Activated T-cell treated with anti-CD3 and anti-CD28 coated beads for 24 hours (primary cell): ENCODE results near the gene KRTAP10-10.
"Not testable (repeated sequence)": the region's sequence is repeated elsewhere in the genome, so short reads cannot be mapped to it uniquely, and the experiment has no call there.

Source experiments
- DNase-seq: peaks from one replicate; pipeline ENCODE4 v3.0.0-alpha.2; 2020; ENCODE audit warnings: low read depth

KRTAP10-10 gene

DNA sequence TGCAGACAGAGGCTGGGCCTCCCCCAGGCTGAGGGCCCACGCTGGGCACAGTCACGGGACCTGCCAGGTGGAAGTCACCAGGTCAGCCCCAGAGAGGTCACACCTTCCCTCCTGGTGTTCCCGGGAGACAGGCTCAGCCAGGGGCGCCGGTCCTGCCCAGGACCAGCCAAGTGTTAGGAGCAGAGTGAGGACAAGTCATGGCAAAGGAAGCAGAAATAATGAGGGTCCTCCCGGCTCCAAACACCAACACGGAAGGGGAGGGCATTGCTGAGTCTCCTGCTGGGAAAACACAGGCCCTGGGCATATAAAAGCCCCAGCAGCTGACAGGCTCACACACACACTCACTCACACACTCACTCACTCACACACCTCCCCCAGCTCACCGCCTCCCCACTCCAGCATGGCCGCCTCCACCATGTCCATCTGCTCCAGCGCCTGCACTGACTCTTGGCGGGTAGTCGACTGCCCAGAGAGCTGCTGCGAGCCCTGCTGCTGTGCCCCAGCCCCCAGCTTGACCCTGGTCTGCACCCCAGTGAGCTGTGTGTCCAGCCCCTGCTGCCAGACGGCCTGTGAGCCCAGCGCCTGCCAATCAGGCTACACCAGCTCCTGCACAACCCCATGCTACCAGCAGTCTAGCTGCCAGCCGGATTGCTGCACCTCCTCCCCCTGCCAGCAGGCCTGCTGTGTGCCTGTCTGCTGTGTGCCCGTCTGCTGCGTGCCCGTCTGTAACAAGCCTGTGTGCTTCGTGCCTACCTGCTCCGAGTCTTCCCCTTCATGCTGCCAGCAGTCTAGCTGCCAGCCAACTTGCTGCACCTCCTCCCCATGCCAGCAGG, at the start of gene KRTAP10-10:
TSS of gene KRTAP10-10 (plus strand) at position 339 of the 833 bp plus-strand sequence. CDS start at position 401, 62 bp downstream.
- DNase-seq, result no peak

- no peak for DNase-seq
Observed at GRCh38 chr21:44589094-44589493, 48.1 kb upstream of the KRTAP10-10 start.

DNA sequence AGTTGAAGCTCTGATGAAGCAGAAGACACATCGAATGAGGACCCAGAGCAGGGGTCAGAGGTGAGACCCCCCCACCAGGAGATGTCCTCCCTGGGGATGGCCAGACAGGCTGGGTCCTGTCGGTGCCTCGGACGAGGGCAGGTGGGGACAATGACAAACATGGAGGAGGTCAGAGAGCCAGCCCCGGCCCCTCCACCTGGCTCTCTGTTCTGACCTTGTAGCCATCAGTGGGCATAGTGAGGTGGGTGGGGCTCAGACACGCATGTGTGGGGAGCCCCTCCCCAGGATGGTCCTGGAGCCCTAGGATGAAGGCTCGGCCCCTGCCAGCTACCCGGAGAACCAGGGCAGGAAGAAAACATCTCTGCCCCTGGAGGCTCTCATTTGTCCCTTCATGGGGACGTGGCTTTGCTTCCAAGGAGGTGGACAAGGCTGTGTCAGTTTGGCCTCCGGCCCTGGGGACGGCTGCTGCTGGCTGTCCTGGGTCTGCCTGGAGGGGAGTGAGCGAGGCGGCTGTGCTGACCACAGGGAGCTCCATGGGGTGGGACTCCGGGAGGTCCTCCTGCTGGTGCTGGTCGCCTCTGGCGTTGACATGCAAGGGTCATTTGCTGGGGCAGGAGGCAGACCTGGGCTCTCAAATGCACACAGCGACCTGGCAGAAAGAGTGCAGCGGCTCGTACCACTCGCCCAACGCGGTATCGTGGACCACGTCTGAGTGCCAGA, 47.4 kb upstream of the KRTAP10-10 start:
- no peak for DNase-seq

GRCh38 chr21:44590311-44590721, 46.8 kb upstream of the KRTAP10-10 start:
- no peak for DNase-seq

- not testable (repeated sequence) for DNase-seq
Observed at GRCh38 chr21:44590897-44591800, 46.0 kb upstream of the KRTAP10-10 start.

DNA sequence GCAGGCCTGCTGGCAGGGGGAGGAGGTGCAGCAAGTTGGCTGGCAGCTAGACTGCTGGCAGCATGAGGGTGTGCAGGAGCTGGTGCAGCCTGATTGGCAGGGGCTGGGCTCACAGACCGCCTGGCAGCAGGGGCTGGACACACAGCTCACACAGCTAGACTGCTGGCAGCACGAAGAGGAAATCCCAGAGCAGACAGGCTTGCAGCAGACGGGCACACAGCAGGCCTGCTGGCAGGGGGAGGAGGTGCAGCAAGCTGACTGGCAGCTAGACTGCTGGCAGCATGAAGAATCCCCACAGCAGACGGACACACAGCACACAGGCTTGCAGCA, 45.4 kb upstream of the KRTAP10-10 start:
- DNase-seq, result not testable (repeated sequence)

DNA sequence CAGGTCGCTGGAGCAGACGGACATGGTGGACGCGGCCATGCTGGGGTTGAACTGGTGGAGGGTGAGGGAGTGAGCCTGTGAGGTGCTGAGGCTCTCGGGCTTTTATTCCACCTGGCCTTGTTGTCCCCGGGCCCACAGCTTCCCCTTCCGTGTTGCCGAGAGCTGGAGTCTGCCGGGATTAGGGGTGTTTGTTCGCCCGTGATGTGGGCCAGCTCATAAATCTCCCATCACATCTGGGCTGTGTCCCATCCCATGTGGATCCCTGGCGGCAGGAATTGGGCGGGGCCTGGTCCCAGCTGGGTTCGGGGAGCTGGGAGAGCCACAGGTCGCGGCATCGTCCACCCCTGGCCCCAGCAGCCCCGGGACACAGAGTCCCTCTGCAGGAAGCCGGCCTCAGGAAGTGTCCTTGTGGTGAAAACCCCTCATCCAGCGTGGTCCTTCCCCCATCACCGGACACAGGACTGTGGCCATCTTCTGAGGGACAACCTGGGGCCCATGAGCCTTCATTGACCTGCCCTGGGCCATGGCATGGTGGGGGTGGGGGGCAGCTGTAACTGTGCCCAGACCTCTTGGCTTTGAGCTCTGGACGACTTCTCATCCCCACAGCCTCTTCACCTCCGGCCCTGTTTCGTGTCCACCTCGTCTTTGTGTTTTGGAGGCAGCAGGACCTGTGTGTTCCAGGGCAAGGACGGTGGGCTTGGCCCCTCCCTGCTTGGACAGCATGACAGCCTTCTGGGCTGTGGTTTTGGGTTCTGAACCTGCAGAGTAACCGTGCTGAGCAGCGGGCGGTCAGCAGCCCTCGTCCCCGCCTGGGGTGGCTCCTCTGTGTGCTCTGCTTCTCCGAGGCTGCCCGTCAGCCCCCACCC, 44.5 kb upstream of the KRTAP10-10 start, which contains the start of gene KRTAP10-6:
TSS of gene KRTAP10-6 (minus strand) at position 60 of the 866 bp plus-strand sequence. CDS start at position 39, 21 bp downstream.
- DNase-seq, result no peak

DNA sequence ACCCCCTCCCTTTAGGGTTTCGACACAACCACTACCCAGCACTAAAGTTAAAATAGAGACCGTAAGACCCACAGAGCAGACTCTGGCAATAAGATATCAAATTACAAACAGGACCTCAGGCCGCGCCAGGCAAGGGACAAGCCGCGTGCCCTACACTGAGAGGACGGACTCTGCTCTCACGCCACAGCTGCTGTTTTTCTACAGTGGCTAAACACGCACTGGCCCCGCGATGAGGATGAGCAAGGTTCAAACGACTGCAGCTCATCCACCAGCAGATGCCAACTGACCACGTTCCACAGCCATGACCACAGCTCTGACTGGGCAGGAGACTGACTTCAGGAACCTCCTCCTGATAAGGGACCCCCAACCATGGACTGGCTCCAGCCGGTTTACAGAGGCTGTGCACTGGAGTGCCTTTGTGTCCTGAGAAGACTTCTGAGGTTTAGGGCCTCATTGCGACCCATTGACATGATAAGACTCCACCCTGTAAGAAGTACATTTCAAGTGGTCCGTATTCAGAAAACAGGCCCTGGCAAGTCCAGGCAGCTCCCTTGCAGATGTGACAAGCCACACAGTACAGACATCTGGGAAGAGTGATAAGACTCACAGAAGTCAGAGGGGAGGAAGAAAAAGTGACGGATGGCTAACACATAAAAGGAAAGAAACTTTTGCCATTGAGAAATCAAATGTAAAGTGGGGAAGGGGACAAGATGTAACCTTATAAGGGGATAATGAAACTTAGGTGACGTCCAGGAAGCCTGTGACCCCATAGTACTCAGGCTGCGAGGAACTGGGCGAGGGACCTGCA, 43.4 kb upstream of the KRTAP10-10 start:
- no peak for DNase-seq

GRCh38 chr21:44594406-44594916, 42.7 kb upstream of the KRTAP10-10 start:
- no peak for DNase-seq

- no peak for DNase-seq
Observed at GRCh38 chr21:44595524-44595923, 41.6 kb upstream of the KRTAP10-10 start.

DNA sequence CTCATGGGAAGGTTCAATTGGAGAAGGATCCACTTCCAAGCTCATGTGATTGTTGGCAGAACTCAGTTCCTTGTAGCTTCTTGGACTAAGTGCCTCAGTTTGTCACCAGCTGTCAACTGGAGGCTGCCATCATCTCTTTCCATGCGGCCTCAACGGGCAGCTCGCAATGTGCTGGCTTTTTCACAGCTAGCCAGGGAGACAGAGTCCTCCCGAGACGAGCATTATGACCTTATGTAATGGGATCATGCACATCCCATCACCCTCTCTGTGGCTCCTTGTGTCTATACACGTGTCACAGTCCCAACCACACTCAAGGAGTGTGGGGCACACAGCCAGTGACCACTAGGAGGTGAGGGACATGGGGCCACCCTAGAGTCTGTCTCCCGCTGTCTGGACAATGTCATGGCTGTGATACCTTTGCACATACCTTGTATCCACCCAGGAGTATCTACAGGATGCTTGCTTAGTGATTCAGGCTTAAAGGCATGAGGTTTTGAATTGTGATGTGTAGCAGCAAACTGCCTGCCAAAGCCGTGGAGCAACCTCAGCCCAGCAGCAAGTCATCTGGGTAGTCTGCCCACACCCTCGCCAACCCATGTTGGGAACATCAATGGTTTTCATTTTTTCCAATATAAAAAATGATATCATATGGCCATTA, 41.0 kb upstream of the KRTAP10-10 start:
- no peak for DNase-seq

DNA sequence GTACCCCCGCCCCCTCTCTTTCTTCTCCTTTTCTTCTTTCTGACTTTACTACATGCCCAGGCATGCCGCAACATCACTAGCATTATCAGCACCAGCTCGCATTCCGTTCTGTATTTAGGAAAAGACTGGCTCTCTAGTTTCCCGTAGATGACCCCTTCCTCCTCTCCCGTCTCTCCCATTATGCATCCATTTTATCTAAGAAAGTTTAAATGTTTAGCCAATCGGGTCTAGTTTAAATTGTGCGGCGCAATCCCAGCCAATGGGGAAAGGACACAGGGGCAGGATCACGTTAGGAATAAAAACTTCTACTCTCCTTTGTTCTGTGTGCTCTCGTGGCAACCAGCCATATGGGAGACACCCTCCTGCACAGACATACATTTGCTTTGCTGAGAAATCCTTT, 39.1 kb upstream of the KRTAP10-10 start:
- no peak for DNase-seq

- DNase-seq, result no peak
Observed at GRCh38 chr21:44599264-44600029, 37.7 kb upstream of the KRTAP10-10 start.

GRCh38 chr21:44600118-44600978, 36.8 kb upstream of the KRTAP10-10 start, which contains the start of gene KRTAP10-7:
TSS of gene KRTAP10-7 (plus strand) at chr21:44600597. CDS start at chr21:44600622, 25 bp downstream.
- DNase-seq, result not testable (repeated sequence)

- not testable (repeated sequence) for DNase-seq
Observed at GRCh38 chr21:44601091-44601490, 36.1 kb upstream of the KRTAP10-10 start.

GRCh38 chr21:44601596-44602462, 35.3 kb upstream of the KRTAP10-10 start:
- no peak for DNase-seq

DNA sequence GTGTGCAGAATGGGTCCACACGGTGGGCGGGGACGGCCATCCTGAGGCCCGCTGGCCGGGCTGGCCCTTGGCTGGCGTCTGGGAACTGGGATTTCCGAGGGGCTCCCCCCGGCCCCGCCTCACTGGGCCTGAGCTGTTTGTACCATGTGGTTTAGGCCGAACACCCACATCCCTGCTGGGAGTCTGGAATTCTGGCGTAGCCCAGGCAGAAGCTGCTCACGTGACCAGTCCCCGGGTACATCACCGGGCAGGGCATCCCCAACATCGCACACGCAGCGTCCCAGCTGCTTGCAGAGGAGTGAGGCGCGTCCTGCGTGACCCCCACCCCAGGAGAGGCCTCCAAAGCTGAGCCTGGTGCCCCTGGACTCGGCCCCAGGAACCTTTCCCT, 34.7 kb upstream of the KRTAP10-10 start:
- no peak for DNase-seq
